Body of pancreas (tissue), 4 donors: Measurements from ENCODE around the gene MAP3K2.

Experiments used
- CTCF ChIP-seq, 7 experiments: fragments of 450-650 bp in 4 of 7; fragments of 200-600 bp in 3 of 7; sonication (generic) in 3 of 7; IDR thresholded peaks; one replicate each; pipeline ENCODE4 v1.5.1; 2016 to 2019; ENCODE audit warnings: antibody characterized with exemption in 7 of 7
- POLR2A ChIP-seq, 3 donors: fragments of 450-650 bp; IDR thresholded peaks; one replicate each; pipeline ENCODE4 v1.6.1; 2016; ENCODE audit warnings: antibody characterized with exemption in 3 of 3, mild to moderate bottlenecking in 2 of 3

DNA sequence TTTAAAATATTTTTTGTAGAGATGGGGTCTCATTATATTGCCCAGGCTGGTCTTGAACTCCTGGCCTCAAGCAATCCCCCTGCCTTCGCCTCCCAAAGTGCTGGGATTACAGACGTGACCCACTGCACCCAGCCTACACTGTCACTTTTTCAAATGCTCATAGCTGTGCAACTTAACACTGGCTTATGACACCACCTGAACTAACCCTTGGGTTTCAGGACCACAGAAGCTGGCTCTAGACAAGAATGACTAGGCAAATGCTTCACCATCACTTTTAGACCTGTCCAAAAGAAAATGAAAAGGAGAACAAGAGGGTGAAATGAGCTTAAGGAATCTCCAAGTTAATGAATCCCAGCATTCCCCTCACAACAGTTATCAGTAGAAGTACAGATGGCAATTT, 107.1 kb downstream of the MAP3K2 start:
- TF ChIP-seq POLR2A (IDR thresholded peaks at IDR 0.05) (no peak), CTCF (IDR thresholded peaks at IDR 0.05) (no peak)
